Testis (tissue), 2 donors: ENCODE results near the gene C4orf50.

Experiments used
- POLR2A ChIP-seq: fragments of 450-650 bp; IDR thresholded peaks from one replicate; pipeline ENCODE4 v1.6.1; 2017; ENCODE audit warnings: antibody characterized with exemption, mild to moderate bottlenecking, moderate library complexity
- TF ChIP-seq, protein P1 (sequence below), 3 experiments: fragments of 450-650 bp in 2 of 3; fragments of 200-600 bp in 1 of 3; sonication (generic) in 1 of 3; IDR thresholded peaks; one replicate each; pipeline ENCODE4 v1.5.1; 2016 to 2019; ENCODE audit warnings: antibody characterized with exemption in 3 of 3, mild to moderate bottlenecking in 2 of 3, moderate library complexity in 1 of 3

- TF ChIP-seq, protein P1, sequence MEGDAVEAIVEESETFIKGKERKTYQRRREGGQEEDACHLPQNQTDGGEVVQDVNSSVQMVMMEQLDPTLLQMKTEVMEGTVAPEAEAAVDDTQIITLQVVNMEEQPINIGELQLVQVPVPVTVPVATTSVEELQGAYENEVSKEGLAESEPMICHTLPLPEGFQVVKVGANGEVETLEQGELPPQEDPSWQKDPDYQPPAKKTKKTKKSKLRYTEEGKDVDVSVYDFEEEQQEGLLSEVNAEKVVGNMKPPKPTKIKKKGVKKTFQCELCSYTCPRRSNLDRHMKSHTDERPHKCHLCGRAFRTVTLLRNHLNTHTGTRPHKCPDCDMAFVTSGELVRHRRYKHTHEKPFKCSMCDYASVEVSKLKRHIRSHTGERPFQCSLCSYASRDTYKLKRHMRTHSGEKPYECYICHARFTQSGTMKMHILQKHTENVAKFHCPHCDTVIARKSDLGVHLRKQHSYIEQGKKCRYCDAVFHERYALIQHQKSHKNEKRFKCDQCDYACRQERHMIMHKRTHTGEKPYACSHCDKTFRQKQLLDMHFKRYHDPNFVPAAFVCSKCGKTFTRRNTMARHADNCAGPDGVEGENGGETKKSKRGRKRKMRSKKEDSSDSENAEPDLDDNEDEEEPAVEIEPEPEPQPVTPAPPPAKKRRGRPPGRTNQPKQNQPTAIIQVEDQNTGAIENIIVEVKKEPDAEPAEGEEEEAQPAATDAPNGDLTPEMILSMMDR (IDR thresholded peaks at IDR 0.05) = no peak
- TF ChIP-seq POLR2A = no peak
Measured at GRCh38 chr4:6049985-6050384, 31.8 kb upstream of the C4orf50 start.
